MCF 10A (cell line): ENCODE results near the gene LNPEP. TPM values are rescaled to one million over a fixed set of nuclear protein-coding genes. Genes with fewer than 3 reads are reported as not detected.
A peak's percentile ranks its signal among the peaks of the same experiment; 100 is the strongest.

Experiments used
- BruUV-seq: library from RNA; stranded (reverse); fragments of 400-500 nt; replicated peaks from 2 replicates; lab custom pipeline; 2021; lab: Mats Ljungman, UMichigan
- CTCF ChIA-PET: fragments of 300-600 bp; sonication (Branson Sonifier 250); formaldehyde crosslinking; extraction: SDS; loops from one replicate; lab custom pipeline; 2021; ENCODE audit warnings: antibody characterized with exemption, inconsistent platforms; lab: Yijun Ruan, JAX
- POLR2A ChIA-PET: fragments of 300-600, 350-650 bp; sonication (Branson Sonifier 250); formaldehyde crosslinking; extraction: SDS; loops from one replicate; lab custom pipeline; 2020; ENCODE audit warnings: antibody characterized with exemption, inconsistent platforms; lab: Yijun Ruan, JAX
- DNase-seq: peaks from one replicate; pipeline ENCODE4 v3.0.0-alpha.2; 2018; ENCODE audit not compliant: unreplicated experiment
- H3K27ac Mint-ChIP-seq: one replicate; pipeline ENCODE4 v1.8.0; 2022; ENCODE audit warnings: mild to moderate bottlenecking, low read depth, mixed read lengths; ENCODE audit not compliant: unreplicated experiment
- H3K27me3 Mint-ChIP-seq: one replicate; pipeline ENCODE4 v1.8.0; 2022; ENCODE audit warnings: mixed read lengths; ENCODE audit not compliant: insufficient read depth, unreplicated experiment
- H3K36me3 Mint-ChIP-seq: one replicate; pipeline ENCODE4 v1.8.0; 2022; ENCODE audit warnings: mild to moderate bottlenecking, moderate library complexity, mixed read lengths; ENCODE audit not compliant: insufficient read depth, unreplicated experiment
- H3K4me1 Mint-ChIP-seq: one replicate; pipeline ENCODE4 v1.8.0; 2022; ENCODE audit warnings: mixed read lengths; ENCODE audit not compliant: insufficient read depth, unreplicated experiment
- H3K4me3 Mint-ChIP-seq: one replicate; pipeline ENCODE4 v1.8.0; 2022; ENCODE audit warnings: mild to moderate bottlenecking, moderate library complexity, mixed read lengths; ENCODE audit not compliant: unreplicated experiment
- H3K9me3 Mint-ChIP-seq: one replicate; pipeline ENCODE4 v1.8.0; 2022; ENCODE audit warnings: mixed read lengths; ENCODE audit not compliant: unreplicated experiment
- CTCF ChIP-seq: fragments of 200-600 bp; IDR thresholded peaks from one replicate; pipeline ENCODE4 v1.8.0; 2022; ENCODE audit warnings: antibody characterized with exemption, mild to moderate bottlenecking; ENCODE audit not compliant: unreplicated experiment
- intact Hi-C: fragments of 100-400 bp; cut with micrococcal nuclease; formaldehyde crosslinking; loops from 2 replicates; pipeline ENCODE4 v1.14.1; 2022
- total RNA-seq: library from RNA; stranded (reverse); gene quantifications from 2 replicates; pipeline ENCODE4 v1.2.3, GENCODE V29; 2022

Gene LNPEP
- total RNA-seq, 1 experiment from 2014 or later: 26.4 TPM

- ChIA-PET CTCF (interaction anchor here (0.8 to 3.3 kb wide), 3 partner anchors 72 to 221 kb away, joined by 3 to 9 read pairs (median 3); no protein-coding TSS in a partner anchor), POLR2A (no interaction called here)
- Mint-ChIP-seq H3K4me3 (no peak overlapping the region), H3K36me3 (peaks cover 9% of the 10 kb centered on the region), H3K27me3 (no peaks in the 10 kb centered on the region), H3K27ac (no peak overlapping the region), H3K9me3 (no peaks in the 10 kb centered on the region), H3K4me1 (peaks cover 34% of the 10 kb centered on the region)
- intact Hi-C loops: no loop called here
- no TSS peak for BruUV-seq
- DNase-seq: no peak
- TF ChIP-seq CTCF: no peak
These were observed 5.3 kb downstream of the LNPEP start for GRCh38 chr5:96941140-96941539.

- Mint-ChIP-seq H3K4me3 (no peak overlapping the region), H3K27ac (no peak overlapping the region), H3K36me3 (peaks cover 9% of the 10 kb centered on the region), H3K27me3 (no peaks in the 10 kb centered on the region), H3K9me3 (no peaks in the 10 kb centered on the region), H3K4me1 (peaks cover 36% of the 10 kb centered on the region)
- ChIA-PET CTCF (interaction anchor here (0.6 kb wide), 1 partner anchor 484 kb away, joined by 3 read pairs; no protein-coding TSS in a partner anchor), POLR2A (no interaction called here)
- DNase-seq: no peak
- BruUV-seq: no TSS peak
- intact Hi-C loops: no loop called here
- TF ChIP-seq CTCF: no peak
These were observed 6.2 kb downstream of the LNPEP start for GRCh38 chr5:96942078-96942477.

- H3K27me3 Mint-ChIP-seq: no peaks in the 10 kb centered on the region
- no peak for DNase-seq
- H3K36me3 Mint-ChIP-seq: peaks cover 9% of the 10 kb centered on the region
- no peak for TF ChIP-seq CTCF
- H3K4me3 Mint-ChIP-seq: no peak overlapping the region
- CTCF ChIA-PET: interaction anchor here (0.6 to 0.8 kb wide), 2 partner anchors 74 to 485 kb away, joined by 3 read pairs; no protein-coding TSS in a partner anchor
- no peak overlapping the region for H3K27ac Mint-ChIP-seq
- H3K9me3 Mint-ChIP-seq: no peaks in the 10 kb centered on the region
- peaks cover 35% of the 10 kb centered on the region for H3K4me1 Mint-ChIP-seq
- POLR2A ChIA-PET: no interaction called here
- no TSS peak for BruUV-seq
- intact Hi-C loops: no loop called here
These were observed 7.0 kb downstream of the LNPEP start for GRCh38 chr5:96942911-96943310.

GRCh38 chr5:96943799-96944198 lies 7.9 kb downstream of the LNPEP start:
- ChIA-PET CTCF (interaction anchor here (0.7 to 1.1 kb wide), 2 partner anchors 75 to 1872 kb away, joined by 3 to 5 read pairs; no protein-coding TSS in a partner anchor), POLR2A (no interaction called here)
- peak overlapping the region; percentile 33 for H3K27ac Mint-ChIP-seq
- no TSS peak for BruUV-seq
- no peaks in the 10 kb centered on the region for H3K27me3 Mint-ChIP-seq
- H3K4me1 Mint-ChIP-seq: peaks cover 26% of the 10 kb centered on the region
- peaks cover 15% of the 10 kb centered on the region for H3K36me3 Mint-ChIP-seq
- TF ChIP-seq CTCF: no peak
- intact Hi-C loops: no loop called here
- no peaks in the 10 kb centered on the region for H3K9me3 Mint-ChIP-seq
- DNase-seq: no peak
- no peak overlapping the region for H3K4me3 Mint-ChIP-seq
